Measurements from ENCODE around the gene TMCO6.

DNA sequence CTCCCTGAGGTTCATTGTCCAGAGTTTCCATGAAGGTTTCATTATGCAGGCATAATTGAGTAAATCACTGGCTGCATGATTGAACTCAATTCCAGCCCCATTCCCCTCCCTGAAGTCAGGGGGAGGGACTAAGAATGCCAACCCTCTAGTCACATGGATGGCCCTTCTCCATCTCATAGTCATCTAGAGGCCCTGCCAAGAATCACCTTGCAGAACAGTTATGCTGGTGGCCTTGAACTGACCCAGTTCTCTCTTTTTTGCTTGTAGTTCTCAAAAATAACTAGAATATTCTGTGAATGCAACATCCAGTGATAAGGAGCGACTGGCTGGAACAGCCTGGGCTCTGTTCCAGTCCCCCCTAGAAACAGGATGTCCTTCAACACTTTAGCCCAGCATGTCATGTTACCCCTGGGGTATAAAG, 42.9 kb upstream of the TMCO6 start:
- TF ChIP-seq, protein P1, sequence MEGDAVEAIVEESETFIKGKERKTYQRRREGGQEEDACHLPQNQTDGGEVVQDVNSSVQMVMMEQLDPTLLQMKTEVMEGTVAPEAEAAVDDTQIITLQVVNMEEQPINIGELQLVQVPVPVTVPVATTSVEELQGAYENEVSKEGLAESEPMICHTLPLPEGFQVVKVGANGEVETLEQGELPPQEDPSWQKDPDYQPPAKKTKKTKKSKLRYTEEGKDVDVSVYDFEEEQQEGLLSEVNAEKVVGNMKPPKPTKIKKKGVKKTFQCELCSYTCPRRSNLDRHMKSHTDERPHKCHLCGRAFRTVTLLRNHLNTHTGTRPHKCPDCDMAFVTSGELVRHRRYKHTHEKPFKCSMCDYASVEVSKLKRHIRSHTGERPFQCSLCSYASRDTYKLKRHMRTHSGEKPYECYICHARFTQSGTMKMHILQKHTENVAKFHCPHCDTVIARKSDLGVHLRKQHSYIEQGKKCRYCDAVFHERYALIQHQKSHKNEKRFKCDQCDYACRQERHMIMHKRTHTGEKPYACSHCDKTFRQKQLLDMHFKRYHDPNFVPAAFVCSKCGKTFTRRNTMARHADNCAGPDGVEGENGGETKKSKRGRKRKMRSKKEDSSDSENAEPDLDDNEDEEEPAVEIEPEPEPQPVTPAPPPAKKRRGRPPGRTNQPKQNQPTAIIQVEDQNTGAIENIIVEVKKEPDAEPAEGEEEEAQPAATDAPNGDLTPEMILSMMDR (IDR thresholded peaks at IDR 0.05; ENCODE audit: poor library complexity, severe bottlenecking): no peak
- TF ChIP-seq, protein P2, sequence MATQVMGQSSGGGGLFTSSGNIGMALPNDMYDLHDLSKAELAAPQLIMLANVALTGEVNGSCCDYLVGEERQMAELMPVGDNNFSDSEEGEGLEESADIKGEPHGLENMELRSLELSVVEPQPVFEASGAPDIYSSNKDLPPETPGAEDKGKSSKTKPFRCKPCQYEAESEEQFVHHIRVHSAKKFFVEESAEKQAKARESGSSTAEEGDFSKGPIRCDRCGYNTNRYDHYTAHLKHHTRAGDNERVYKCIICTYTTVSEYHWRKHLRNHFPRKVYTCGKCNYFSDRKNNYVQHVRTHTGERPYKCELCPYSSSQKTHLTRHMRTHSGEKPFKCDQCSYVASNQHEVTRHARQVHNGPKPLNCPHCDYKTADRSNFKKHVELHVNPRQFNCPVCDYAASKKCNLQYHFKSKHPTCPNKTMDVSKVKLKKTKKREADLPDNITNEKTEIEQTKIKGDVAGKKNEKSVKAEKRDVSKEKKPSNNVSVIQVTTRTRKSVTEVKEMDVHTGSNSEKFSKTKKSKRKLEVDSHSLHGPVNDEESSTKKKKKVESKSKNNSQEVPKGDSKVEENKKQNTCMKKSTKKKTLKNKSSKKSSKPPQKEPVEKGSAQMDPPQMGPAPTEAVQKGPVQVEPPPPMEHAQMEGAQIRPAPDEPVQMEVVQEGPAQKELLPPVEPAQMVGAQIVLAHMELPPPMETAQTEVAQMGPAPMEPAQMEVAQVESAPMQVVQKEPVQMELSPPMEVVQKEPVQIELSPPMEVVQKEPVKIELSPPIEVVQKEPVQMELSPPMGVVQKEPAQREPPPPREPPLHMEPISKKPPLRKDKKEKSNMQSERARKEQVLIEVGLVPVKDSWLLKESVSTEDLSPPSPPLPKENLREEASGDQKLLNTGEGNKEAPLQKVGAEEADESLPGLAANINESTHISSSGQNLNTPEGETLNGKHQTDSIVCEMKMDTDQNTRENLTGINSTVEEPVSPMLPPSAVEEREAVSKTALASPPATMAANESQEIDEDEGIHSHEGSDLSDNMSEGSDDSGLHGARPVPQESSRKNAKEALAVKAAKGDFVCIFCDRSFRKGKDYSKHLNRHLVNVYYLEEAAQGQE (IDR thresholded peaks at IDR 0.05; ENCODE audit: borderline replicate concordance): no peak
- TF ChIP-seq RAD21 (conservative IDR thresholded peaks at IDR 0.05): no peak
- TF ChIP-seq EP300 (conservative IDR thresholded peaks at IDR 0.05; ENCODE audit: poor library complexity, severe bottlenecking): no peak

All from neural cell (in vitro differentiated cells).